Liver (tissue), 9 donors: ENCODE results near the gene KCNA2. TPM values are rescaled to one million over a fixed set of nuclear protein-coding genes. Genes with fewer than 3 reads are reported as not detected.

Experiments used
- DNase-seq: peaks from one replicate; pipeline ENCODE4 v3.0.0-alpha.2; 2017; ENCODE audit warnings: low spot score
- H3K27ac ChIP-seq, 2 donors: one replicate each; pipeline ENCODE4 v1.7.0; 2013; ENCODE audit warnings: inconsistent platforms in 2 of 2, low read length in 2 of 2, control low read depth in 1 of 2, low read depth in 1 of 2, mild to moderate bottlenecking in 1 of 2
- H3K27me3 ChIP-seq, 4 donors: one replicate each; pipeline versions ENCODE4 v1.6.1 to v1.7.0; 2013; ENCODE audit warnings: low read length in 3 of 4, inconsistent platforms in 1 of 4, mild to moderate bottlenecking in 1 of 4, moderate library complexity in 1 of 4; ENCODE audit not compliant: control insufficient read depth in 4 of 4, insufficient read depth in 4 of 4
- H3K36me3 ChIP-seq, 4 donors: one replicate each; pipeline versions ENCODE4 v1.6.1 to v1.7.0; 2013; ENCODE audit warnings: low read length in 3 of 4, mild to moderate bottlenecking in 3 of 4, low read depth in 1 of 4, moderate library complexity in 1 of 4; ENCODE audit not compliant: control insufficient read depth in 4 of 4, insufficient read depth in 3 of 4
- H3K4me1 ChIP-seq, 4 donors: one replicate each; pipeline versions ENCODE4 v1.6.1 to v1.7.0; 2013; ENCODE audit warnings: low read length in 3 of 4, mild to moderate bottlenecking in 3 of 4, moderate library complexity in 1 of 4; ENCODE audit not compliant: control insufficient read depth in 4 of 4, insufficient read depth in 4 of 4
- H3K4me3 ChIP-seq, 3 donors: one replicate each; pipeline versions ENCODE4 v1.6.1 to v1.7.0; 2013; ENCODE audit warnings: low read length in 3 of 3, control low read depth in 1 of 3, low read depth in 1 of 3, mild to moderate bottlenecking in 1 of 3
- H3K9ac ChIP-seq, 2 donors: one replicate each; pipeline ENCODE4 v1.7.0; 2013; ENCODE audit warnings: low read length in 2 of 2, mild to moderate bottlenecking in 2 of 2, moderate library complexity in 2 of 2, control low read depth in 1 of 2, low read depth in 1 of 2
- H3K9me3 ChIP-seq, 4 donors: one replicate each; pipeline versions ENCODE4 v1.6.1 to v1.7.0; 2013; ENCODE audit warnings: low read length in 3 of 4; ENCODE audit not compliant: control insufficient read depth in 4 of 4
- EGR1 ChIP-seq, 2 donors: IDR thresholded peaks; 2 replicates each; pipeline ENCODE4 v1.6.1; 2016 to 2018; ENCODE audit warnings: antibody characterized with exemption in 2 of 2, low read depth in 2 of 2
- FOXA1 ChIP-seq: IDR thresholded peaks from 2 replicates; pipeline ENCODE4 v1.6.1; 2016; ENCODE audit warnings: antibody characterized with exemption
- FOXA2 ChIP-seq: IDR thresholded peaks from 2 replicates; pipeline ENCODE4 v1.6.1; 2016; ENCODE audit warnings: antibody characterized with exemption
- GABPA ChIP-seq, 2 donors: IDR thresholded peaks in 1 of 2; conservative IDR thresholded peaks in 1 of 2; 2 replicates each; pipeline ENCODE4 v1.6.1; 2016; ENCODE audit warnings: antibody characterized with exemption in 2 of 2, mild to moderate bottlenecking in 1 of 2, moderate library complexity in 1 of 2
- HNF4A ChIP-seq, 2 donors: conservative IDR thresholded peaks; 2 replicates each; pipeline ENCODE4 v1.6.1; 2016; ENCODE audit warnings: antibody characterized with exemption in 2 of 2, mild to moderate bottlenecking in 2 of 2
- HNF4G ChIP-seq: IDR thresholded peaks from 2 replicates; pipeline ENCODE4 v1.6.1; 2016; ENCODE audit warnings: antibody characterized with exemption
- JUND ChIP-seq, 2 donors: IDR thresholded peaks; 2 replicates each; pipeline ENCODE4 v1.6.1; 2016; ENCODE audit warnings: antibody characterized with exemption in 2 of 2
- NR2F2 ChIP-seq: IDR thresholded peaks from 2 replicates; pipeline ENCODE4 v1.6.1; 2016; ENCODE audit warnings: antibody characterized with exemption
- RAD21 ChIP-seq, 2 donors: IDR thresholded peaks; 2 replicates each; pipeline ENCODE4 v1.6.1; 2016; ENCODE audit warnings: antibody characterized with exemption in 2 of 2, mild to moderate bottlenecking in 2 of 2
- RXRA ChIP-seq, 2 donors: IDR thresholded peaks; 2 replicates each; pipeline ENCODE4 v1.6.1; 2017 to 2018; ENCODE audit warnings: antibody characterized with exemption in 2 of 2, mild to moderate bottlenecking in 1 of 2
- SP1 ChIP-seq: IDR thresholded peaks from 2 replicates; pipeline ENCODE4 v1.6.1; 2018; ENCODE audit warnings: antibody characterized with exemption, mild to moderate bottlenecking
- TAF1 ChIP-seq: conservative IDR thresholded peaks from 2 replicates; pipeline ENCODE4 v1.6.1; 2016; ENCODE audit warnings: antibody characterized with exemption, mild to moderate bottlenecking
- YY1 ChIP-seq: IDR thresholded peaks from 2 replicates; pipeline ENCODE4 v1.6.1; 2016; ENCODE audit warnings: antibody characterized with exemption, mild to moderate bottlenecking
- WGBS: extraction: QIAGEN DNeasy Blood & Tissue Kit; methylation state at CpG from one replicate; pipeline ENCODE4 v1.1.7; 2013; 5-methylcytosine and 5-hydroxymethylcytosine counted together
- polyA plus RNA-seq, 2 donors: library from polyadenylated mRNA; stranded (reverse) in 1 of 2; unstranded in 1 of 2; fragments of 200-250 nt in 1 of 2; fragments of >200 nt in 1 of 2; fragmentation: Nextera tagmentation in 1 of 2; extraction: Ambion mirVana in 1 of 2; gene quantifications; one replicate each; pipeline versions ENCODE4 v1.2.1 to v1.2.3, GENCODE V29; 2013 to 2015
- total RNA-seq, 2 donors: library from RNA; depleted of rRNA; stranded (reverse); fragments of >200 nt; gene quantifications; one replicate each; pipeline ENCODE4 v1.2.3, GENCODE V29; 2014
- TF ChIP-seq, protein P1 (sequence below): IDR thresholded peaks from 2 replicates; pipeline ENCODE4 v1.6.1; 2016; ENCODE audit warnings: antibody characterized with exemption
- TF ChIP-seq, protein P2 (sequence below): fragments of 150-350 bp; IDR thresholded peaks from 2 replicates; pipeline ENCODE4 v1.5.1; 2017; ENCODE audit warnings: improper control_type of control experiment, low read depth, low read length; ENCODE audit not compliant: missing input control
- TF ChIP-seq, protein P3 (sequence below): IDR thresholded peaks from 2 replicates; pipeline ENCODE4 v1.6.1; 2016; ENCODE audit warnings: antibody characterized with exemption
- TF ChIP-seq, protein P4 (sequence below): IDR thresholded peaks from 2 replicates; pipeline ENCODE4 v1.6.1; 2016; ENCODE audit warnings: antibody characterized with exemption
- TF ChIP-seq, protein P5 (sequence below): IDR thresholded peaks from 2 replicates; pipeline ENCODE4 v1.6.1; 2016; ENCODE audit warnings: antibody characterized with exemption, mild to moderate bottlenecking
- donor health status: healthy.
- donor health status: healthy.
- donor health status: healthy.
- donor health status: healthy.
- donor health status: healthy.

Gene KCNA2
- total and polyA plus RNA-seq, 4 donors: 0.02 to 0.08 TPM; not detected in 2

DNA sequence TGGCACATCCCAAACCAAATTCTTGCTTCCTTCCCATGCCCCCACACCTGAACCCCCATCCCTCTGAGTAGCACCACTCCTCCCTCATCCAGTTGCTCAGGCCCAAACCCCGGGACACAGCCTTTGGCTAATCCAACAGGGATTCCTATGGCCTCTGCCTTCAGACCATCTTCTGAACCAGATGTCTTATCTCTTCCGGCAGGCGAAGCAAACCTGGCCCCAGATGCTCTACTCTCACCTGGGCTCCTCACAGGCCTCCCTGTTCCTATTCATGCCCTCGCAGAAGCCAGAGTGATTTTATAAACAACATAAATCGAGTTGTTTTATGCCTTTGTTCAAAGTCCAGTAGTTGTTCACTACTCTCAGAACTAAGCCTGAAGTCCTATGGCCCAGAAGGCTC lies 12.5 kb upstream of the KCNA2 start:
- no peak for TF ChIP-seq GABPA (IDR thresholded peaks at IDR 0.05 in 1 of 2, conservative IDR thresholded peaks at IDR 0.05 in 1 of 2)
- TF ChIP-seq, protein P1, sequence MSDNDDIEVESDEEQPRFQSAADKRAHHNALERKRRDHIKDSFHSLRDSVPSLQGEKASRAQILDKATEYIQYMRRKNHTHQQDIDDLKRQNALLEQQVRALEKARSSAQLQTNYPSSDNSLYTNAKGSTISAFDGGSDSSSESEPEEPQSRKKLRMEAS: no peak
- TF ChIP-seq TAF1: no peak
- no peak for TF ChIP-seq FOXA1
- TF ChIP-seq, protein P2, sequence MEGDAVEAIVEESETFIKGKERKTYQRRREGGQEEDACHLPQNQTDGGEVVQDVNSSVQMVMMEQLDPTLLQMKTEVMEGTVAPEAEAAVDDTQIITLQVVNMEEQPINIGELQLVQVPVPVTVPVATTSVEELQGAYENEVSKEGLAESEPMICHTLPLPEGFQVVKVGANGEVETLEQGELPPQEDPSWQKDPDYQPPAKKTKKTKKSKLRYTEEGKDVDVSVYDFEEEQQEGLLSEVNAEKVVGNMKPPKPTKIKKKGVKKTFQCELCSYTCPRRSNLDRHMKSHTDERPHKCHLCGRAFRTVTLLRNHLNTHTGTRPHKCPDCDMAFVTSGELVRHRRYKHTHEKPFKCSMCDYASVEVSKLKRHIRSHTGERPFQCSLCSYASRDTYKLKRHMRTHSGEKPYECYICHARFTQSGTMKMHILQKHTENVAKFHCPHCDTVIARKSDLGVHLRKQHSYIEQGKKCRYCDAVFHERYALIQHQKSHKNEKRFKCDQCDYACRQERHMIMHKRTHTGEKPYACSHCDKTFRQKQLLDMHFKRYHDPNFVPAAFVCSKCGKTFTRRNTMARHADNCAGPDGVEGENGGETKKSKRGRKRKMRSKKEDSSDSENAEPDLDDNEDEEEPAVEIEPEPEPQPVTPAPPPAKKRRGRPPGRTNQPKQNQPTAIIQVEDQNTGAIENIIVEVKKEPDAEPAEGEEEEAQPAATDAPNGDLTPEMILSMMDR: no peak
- TF ChIP-seq, protein P3, sequence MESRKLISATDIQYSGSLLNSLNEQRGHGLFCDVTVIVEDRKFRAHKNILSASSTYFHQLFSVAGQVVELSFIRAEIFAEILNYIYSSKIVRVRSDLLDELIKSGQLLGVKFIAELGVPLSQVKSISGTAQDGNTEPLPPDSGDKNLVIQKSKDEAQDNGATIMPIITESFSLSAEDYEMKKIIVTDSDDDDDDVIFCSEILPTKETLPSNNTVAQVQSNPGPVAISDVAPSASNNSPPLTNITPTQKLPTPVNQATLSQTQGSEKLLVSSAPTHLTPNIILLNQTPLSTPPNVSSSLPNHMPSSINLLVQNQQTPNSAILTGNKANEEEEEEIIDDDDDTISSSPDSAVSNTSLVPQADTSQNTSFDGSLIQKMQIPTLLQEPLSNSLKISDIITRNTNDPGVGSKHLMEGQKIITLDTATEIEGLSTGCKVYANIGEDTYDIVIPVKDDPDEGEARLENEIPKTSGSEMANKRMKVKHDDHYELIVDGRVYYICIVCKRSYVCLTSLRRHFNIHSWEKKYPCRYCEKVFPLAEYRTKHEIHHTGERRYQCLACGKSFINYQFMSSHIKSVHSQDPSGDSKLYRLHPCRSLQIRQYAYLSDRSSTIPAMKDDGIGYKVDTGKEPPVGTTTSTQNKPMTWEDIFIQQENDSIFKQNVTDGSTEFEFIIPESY: no peak
- TF ChIP-seq EGR1 (IDR thresholded peaks at IDR 0.05; ENCODE audit: low read depth in 2 of 2): no peak
- TF ChIP-seq JUND (IDR thresholded peaks at IDR 0.05): no peak
- no peak for TF ChIP-seq YY1
- no peak for TF ChIP-seq SP1
- no peak for TF ChIP-seq NR2F2
- no peak for TF ChIP-seq FOXA2
- TF ChIP-seq, protein P4, sequence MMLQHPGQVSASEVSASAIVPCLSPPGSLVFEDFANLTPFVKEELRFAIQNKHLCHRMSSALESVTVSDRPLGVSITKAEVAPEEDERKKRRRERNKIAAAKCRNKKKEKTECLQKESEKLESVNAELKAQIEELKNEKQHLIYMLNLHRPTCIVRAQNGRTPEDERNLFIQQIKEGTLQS: no peak
- no peak for TF ChIP-seq HNF4G
- TF ChIP-seq, protein P5, sequence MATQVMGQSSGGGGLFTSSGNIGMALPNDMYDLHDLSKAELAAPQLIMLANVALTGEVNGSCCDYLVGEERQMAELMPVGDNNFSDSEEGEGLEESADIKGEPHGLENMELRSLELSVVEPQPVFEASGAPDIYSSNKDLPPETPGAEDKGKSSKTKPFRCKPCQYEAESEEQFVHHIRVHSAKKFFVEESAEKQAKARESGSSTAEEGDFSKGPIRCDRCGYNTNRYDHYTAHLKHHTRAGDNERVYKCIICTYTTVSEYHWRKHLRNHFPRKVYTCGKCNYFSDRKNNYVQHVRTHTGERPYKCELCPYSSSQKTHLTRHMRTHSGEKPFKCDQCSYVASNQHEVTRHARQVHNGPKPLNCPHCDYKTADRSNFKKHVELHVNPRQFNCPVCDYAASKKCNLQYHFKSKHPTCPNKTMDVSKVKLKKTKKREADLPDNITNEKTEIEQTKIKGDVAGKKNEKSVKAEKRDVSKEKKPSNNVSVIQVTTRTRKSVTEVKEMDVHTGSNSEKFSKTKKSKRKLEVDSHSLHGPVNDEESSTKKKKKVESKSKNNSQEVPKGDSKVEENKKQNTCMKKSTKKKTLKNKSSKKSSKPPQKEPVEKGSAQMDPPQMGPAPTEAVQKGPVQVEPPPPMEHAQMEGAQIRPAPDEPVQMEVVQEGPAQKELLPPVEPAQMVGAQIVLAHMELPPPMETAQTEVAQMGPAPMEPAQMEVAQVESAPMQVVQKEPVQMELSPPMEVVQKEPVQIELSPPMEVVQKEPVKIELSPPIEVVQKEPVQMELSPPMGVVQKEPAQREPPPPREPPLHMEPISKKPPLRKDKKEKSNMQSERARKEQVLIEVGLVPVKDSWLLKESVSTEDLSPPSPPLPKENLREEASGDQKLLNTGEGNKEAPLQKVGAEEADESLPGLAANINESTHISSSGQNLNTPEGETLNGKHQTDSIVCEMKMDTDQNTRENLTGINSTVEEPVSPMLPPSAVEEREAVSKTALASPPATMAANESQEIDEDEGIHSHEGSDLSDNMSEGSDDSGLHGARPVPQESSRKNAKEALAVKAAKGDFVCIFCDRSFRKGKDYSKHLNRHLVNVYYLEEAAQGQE: no peak
- no peak for TF ChIP-seq HNF4A (conservative IDR thresholded peaks at IDR 0.05)
- TF ChIP-seq RXRA (IDR thresholded peaks at IDR 0.05): no peak
- no peak for TF ChIP-seq RAD21 (IDR thresholded peaks at IDR 0.05)
- Histone ChIP-seq H3K36me3 (no peaks in the 10 kb centered on the region), H3K4me3 (no peak overlapping the region), H3K27ac (no peak overlapping the region), H3K9me3 (no peaks in the 10 kb centered on the region), H3K9ac (no peak overlapping the region), H3K27me3 (peaks cover 0 to 7% (median 1%) of the 10 kb centered on the region in 4 donors), H3K4me1 (peaks cover 0 to 5% (median 2%) of the 10 kb centered on the region in 4 donors)
- WGBS: 71% methylated on average over 5 of the region's 5 CpGs
- no peak for DNase-seq
